ENCODE measurements around the gene RBP5. TPM values are rescaled to one million over a fixed set of nuclear protein-coding genes. Genes with fewer than 3 reads are reported as not detected.

The RBP5 gene
- total RNA-seq, 1 experiment from 2014 or later, result 2.7 TPM

DNA sequence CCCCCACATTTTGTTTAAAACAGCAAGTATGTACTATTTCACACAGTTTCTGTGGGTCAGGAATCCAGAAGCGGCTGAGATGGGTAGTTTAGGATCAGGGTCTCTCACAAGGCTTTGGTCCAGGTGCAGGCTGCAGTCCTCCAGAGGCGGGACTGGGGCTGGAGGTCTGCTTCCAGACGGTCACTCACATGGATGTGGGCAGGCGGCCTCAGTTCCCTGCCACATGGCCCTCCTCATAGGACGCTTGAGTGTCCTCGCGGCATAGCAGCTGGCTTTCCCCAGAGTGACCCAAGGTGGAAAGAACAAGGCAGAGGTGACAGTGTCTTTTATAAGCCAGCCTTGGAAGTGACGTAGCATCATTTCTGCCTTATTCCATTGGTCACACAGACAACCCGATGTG, 11.8 kb downstream of the RBP5 start:
- H2BK20ac ChIP-seq (ENCODE audit: low read depth, low read length, poor library complexity, severe bottlenecking), result no peak overlapping the region
- no peak overlapping the region for H3K23ac ChIP-seq (ENCODE audit: insufficient read length, low read depth, low read length)
- H3K79me1 ChIP-seq (ENCODE audit: insufficient read depth, low read depth, low read length, poor library complexity, severe bottlenecking), result no peaks in the 10 kb centered on the region
- H3K56ac ChIP-seq (ENCODE audit: insufficient read length, low read depth, low read length), result no peak overlapping the region
- no peaks in the 10 kb centered on the region for H3K23me2 ChIP-seq (ENCODE audit: insufficient read length, low read depth, low read length, poor library complexity, severe bottlenecking)
- no peaks in the 10 kb centered on the region for H3K4me1 ChIP-seq (ENCODE audit: insufficient read depth, low read length)
- Mint-ChIP-seq H3K9me3 (no peaks in the 10 kb centered on the region), H3K27ac (no peak overlapping the region), H3K4me1 (peaks cover 0 to 5% of the 10 kb centered on the region in 2 experiments; a peak in 2 of 4 replicates), H3K36me3 (ENCODE audit: insufficient read depth in 1 of 3, low read depth in 3 of 3) (no peaks in the 10 kb centered on the region), H3K4me3 (no peak overlapping the region), H3K27me3 (ENCODE audit: low read depth) (peaks cover 6% of the 10 kb centered on the region)
- no peak for DNase-seq
- H3T11ph ChIP-seq (ENCODE audit: low read length), result no peak overlapping the region
- H3K9me3 ChIP-seq (ENCODE audit: control insufficient read depth, low read depth, low read length), result no peaks in the 10 kb centered on the region
- H2BK5ac ChIP-seq (ENCODE audit: insufficient read length, low read length), result no peak overlapping the region
- H3K79me2 ChIP-seq (ENCODE audit: insufficient read depth, low read length), result no peaks in the 10 kb centered on the region
- no peak overlapping the region for H3K4ac ChIP-seq (ENCODE audit: low read depth, low read length)
- no peak overlapping the region for H3K27ac ChIP-seq (ENCODE audit: insufficient read length, low read depth, low read length)
- no peaks in the 10 kb centered on the region for H3K27me3 ChIP-seq (ENCODE audit: insufficient read depth, low read length)
- H4K91ac ChIP-seq (ENCODE audit: insufficient read length, low read depth, low read length), result no peak overlapping the region
- no peak overlapping the region for H3K18ac ChIP-seq (ENCODE audit: insufficient read length, low read depth, low read length)
- no peak overlapping the region for H2AFZ ChIP-seq (ENCODE audit: low read length)
- H3K14ac ChIP-seq (ENCODE audit: insufficient read depth, low read length), result no peak overlapping the region
- no peak overlapping the region for H2BK12ac ChIP-seq (ENCODE audit: insufficient read length, low read depth, low read length)
- H4K5ac ChIP-seq (ENCODE audit: insufficient read length, low read depth, low read length), result no peak overlapping the region
- H3K9ac ChIP-seq (ENCODE audit: extremely low read depth, insufficient read length, low read length), result no peak overlapping the region
- H4K20me1 ChIP-seq (ENCODE audit: control insufficient read depth, insufficient read depth, insufficient read length), result no peaks in the 10 kb centered on the region
- no peak overlapping the region for H4K8ac ChIP-seq (replicated peaks; ENCODE audit: insufficient read length, low read depth, low read length)
- H2AK5ac ChIP-seq (ENCODE audit: insufficient read length, low read length), result no peak overlapping the region
- no CpG with 5 or more reads among the region's 9 CpGs for WGBS (ENCODE audit: extremely low coverage, insufficient read length, low lambda C conversion rate)
- no peak overlapping the region for H2BK15ac ChIP-seq (ENCODE audit: low read depth, low read length)
- no peak overlapping the region for H3K4me2 ChIP-seq (ENCODE audit: insufficient read depth, insufficient read length, low read length)
- H2BK120ac ChIP-seq (ENCODE audit: low read depth, low read length, poor library complexity, severe bottlenecking), result no peak overlapping the region
- TF ChIP-seq, protein P1, sequence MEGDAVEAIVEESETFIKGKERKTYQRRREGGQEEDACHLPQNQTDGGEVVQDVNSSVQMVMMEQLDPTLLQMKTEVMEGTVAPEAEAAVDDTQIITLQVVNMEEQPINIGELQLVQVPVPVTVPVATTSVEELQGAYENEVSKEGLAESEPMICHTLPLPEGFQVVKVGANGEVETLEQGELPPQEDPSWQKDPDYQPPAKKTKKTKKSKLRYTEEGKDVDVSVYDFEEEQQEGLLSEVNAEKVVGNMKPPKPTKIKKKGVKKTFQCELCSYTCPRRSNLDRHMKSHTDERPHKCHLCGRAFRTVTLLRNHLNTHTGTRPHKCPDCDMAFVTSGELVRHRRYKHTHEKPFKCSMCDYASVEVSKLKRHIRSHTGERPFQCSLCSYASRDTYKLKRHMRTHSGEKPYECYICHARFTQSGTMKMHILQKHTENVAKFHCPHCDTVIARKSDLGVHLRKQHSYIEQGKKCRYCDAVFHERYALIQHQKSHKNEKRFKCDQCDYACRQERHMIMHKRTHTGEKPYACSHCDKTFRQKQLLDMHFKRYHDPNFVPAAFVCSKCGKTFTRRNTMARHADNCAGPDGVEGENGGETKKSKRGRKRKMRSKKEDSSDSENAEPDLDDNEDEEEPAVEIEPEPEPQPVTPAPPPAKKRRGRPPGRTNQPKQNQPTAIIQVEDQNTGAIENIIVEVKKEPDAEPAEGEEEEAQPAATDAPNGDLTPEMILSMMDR (conservative IDR thresholded peaks at IDR 0.05), result no peak
